Mesothelial cell of epicardium (in vitro differentiated cells): ENCODE measurements around the gene USH1C. TPM values are rescaled to one million over a fixed set of nuclear protein-coding genes. Genes with fewer than 3 reads are reported as not detected.

Experiments used
- DNase-seq, 2 experiments: peaks; one replicate each; pipeline ENCODE4 v3.0.0; 2021; ENCODE audit warnings: low spot score in 2 of 2; ENCODE audit not compliant: unreplicated experiment in 2 of 2
- H3K27ac Mint-ChIP-seq: 2 replicates; pipeline ENCODE4 v1.8.0; 2021; ENCODE audit warnings: mixed read lengths
- H3K27me3 Mint-ChIP-seq: 2 replicates; pipeline ENCODE4 v1.8.0; 2021; ENCODE audit warnings: low read depth, mixed read lengths
- H3K36me3 Mint-ChIP-seq: 2 replicates; pipeline ENCODE4 v1.8.0; 2021; ENCODE audit warnings: mixed read lengths
- H3K4me1 Mint-ChIP-seq: 2 replicates; pipeline ENCODE4 v1.8.0; 2021; ENCODE audit warnings: mixed read lengths
- H3K4me3 Mint-ChIP-seq: 2 replicates; pipeline ENCODE4 v1.8.0; 2021; ENCODE audit warnings: mild to moderate bottlenecking, moderate library complexity, mixed read lengths
- H3K9me3 Mint-ChIP-seq: 2 replicates; pipeline ENCODE4 v1.8.0; 2021; ENCODE audit warnings: mixed read lengths
- total RNA-seq: library from RNA; stranded (reverse); gene quantifications from 3 replicates; pipeline ENCODE4 v1.2.1, GENCODE V29; 2021
- TF ChIP-seq, protein P1 (sequence below): fragments of 200-600 bp; sonication (generic); IDR thresholded peaks from one replicate; pipeline ENCODE4 v1.5.0; 2021; ENCODE audit warnings: antibody characterized with exemption; ENCODE audit not compliant: unreplicated experiment

Gene USH1C
- total RNA-seq, 1 donor from 2014 or later: 0.54 TPM

DNA sequence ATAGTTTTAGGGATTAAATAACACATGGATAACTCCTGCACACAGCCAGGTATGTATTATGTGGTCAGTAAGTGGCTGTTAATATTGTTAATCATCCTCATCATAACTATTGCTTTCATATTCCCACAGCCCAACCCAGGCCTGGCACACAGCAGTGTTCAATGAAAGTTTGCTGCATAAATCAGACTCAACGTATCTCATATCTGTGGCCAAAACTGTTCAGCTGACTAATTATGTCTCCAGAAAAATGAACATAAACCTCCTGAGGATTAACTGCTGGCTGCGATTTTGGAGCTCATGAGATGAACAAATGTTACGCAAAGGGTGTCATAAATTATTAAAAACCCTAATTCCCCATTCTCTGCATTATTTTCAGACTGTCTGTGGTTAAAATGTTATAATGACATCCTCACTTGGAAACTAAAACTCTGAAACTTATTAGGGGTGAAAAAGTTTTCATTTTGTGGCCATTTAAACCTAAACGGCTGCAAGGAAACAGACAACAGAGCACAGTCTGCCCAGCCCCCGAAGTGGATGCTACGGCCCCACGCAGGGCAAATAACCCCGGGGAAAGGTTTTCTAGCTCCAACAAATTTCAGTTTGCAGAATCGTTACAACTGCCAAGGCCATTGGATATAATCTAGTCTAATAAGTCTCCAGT lies 84.8 kb downstream of the USH1C start:
- peaks cover 74% of the 10 kb centered on the region for H3K27me3 Mint-ChIP-seq
- no peaks in the 10 kb centered on the region for H3K9me3 Mint-ChIP-seq
- TF ChIP-seq, protein P1, sequence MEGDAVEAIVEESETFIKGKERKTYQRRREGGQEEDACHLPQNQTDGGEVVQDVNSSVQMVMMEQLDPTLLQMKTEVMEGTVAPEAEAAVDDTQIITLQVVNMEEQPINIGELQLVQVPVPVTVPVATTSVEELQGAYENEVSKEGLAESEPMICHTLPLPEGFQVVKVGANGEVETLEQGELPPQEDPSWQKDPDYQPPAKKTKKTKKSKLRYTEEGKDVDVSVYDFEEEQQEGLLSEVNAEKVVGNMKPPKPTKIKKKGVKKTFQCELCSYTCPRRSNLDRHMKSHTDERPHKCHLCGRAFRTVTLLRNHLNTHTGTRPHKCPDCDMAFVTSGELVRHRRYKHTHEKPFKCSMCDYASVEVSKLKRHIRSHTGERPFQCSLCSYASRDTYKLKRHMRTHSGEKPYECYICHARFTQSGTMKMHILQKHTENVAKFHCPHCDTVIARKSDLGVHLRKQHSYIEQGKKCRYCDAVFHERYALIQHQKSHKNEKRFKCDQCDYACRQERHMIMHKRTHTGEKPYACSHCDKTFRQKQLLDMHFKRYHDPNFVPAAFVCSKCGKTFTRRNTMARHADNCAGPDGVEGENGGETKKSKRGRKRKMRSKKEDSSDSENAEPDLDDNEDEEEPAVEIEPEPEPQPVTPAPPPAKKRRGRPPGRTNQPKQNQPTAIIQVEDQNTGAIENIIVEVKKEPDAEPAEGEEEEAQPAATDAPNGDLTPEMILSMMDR: no peak
- no peak overlapping the region for H3K27ac Mint-ChIP-seq
- H3K36me3 Mint-ChIP-seq: no peaks in the 10 kb centered on the region
- no peak overlapping the region for H3K4me3 Mint-ChIP-seq
- DNase-seq: no peak
- peaks cover 1% of the 10 kb centered on the region for H3K4me1 Mint-ChIP-seq

DNA sequence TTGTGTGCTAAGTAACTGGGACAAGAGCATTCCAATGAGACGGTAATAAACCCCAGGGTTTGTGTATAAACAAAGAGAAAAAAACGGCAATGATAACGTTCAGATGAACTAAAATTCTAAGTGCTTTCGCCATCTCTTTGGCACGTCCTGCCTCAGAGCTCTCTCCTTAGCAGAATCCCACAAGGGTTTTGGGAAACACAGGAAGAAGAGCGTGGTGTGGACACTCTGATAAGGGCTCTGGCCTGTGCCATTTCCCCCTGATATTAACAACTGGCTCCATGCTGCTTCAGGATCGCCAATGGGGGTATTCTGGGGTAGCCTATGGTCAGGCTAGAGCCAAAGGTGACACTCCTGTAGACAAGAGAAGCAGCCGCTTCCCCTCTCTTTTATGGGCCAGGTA lies 85.9 kb downstream of the USH1C start:
- peaks cover 70% of the 10 kb centered on the region for H3K27me3 Mint-ChIP-seq
- no peak overlapping the region for H3K27ac Mint-ChIP-seq
- H3K4me3 Mint-ChIP-seq: no peak overlapping the region

DNA sequence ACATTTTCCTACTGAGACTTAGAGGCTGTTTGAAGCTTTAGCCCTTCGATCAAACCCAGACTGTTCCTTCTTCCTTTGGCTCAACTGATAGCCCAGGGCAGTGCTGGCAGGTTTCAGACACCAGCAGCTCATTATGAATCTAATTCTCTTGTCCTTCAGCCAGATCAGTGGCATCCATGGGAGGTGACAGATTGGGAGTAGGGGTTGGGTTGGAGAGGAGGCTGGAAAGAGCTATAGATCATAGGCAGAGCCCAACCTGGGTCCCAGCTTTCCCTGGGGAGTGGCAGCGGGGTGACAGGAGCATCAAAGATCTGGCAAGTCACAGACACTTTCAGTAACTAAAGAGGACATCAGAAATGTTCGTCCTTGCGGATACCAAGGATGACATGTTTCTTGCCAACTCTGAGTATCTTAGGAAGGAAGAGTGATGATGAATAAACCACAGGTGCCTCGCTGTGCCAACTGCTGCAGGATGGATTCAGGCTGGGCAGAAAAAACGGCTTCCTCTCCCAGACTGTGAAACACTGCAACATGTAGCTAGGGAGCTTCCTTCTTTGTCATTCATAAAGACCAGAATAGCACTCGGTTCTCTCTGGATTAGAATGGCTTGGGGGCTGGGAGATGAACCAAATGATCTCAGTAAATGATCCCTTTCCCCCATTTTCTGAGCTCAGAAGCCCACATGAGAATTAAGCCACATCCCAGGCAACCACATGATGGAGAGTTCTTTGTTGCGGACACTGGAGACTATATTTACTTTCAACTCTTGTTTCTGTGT lies 86.6 kb downstream of the USH1C start:
- TF ChIP-seq, protein P1: no peak
- no peaks in the 10 kb centered on the region for H3K4me1 Mint-ChIP-seq
- H3K9me3 Mint-ChIP-seq: no peaks in the 10 kb centered on the region
- peaks cover 71% of the 10 kb centered on the region for H3K27me3 Mint-ChIP-seq
- H3K27ac Mint-ChIP-seq: no peak overlapping the region
- DNase-seq: no peak
- H3K4me3 Mint-ChIP-seq: no peak overlapping the region
- H3K36me3 Mint-ChIP-seq: no peaks in the 10 kb centered on the region

More for the DNA sequence above, 85.9 kb downstream of the USH1C start:
- Mint-ChIP-seq H3K9me3 (no peaks in the 10 kb centered on the region), H3K36me3 (no peaks in the 10 kb centered on the region), H3K4me1 (no peaks in the 10 kb centered on the region)
- TF ChIP-seq, protein P1: no peak
- no peak for DNase-seq

DNA sequence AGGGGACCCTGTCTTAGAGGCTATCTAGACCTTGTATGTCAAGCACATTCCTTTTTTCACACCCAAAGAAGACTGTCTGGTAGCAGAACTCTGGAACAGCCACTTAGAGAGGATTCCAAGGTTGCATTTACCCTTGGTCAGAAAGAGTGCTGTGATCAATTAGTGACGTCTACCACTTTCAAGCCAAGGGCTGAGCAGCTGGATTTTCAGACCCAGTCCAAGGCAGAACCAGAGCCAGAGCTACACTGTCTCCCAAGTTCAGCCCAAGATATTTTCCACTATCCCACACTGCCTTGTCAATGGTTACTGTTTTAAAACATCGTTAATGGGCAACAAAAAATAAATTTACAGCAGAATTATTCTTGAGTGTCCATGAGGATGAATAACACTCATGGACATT lies 91.5 kb downstream of the USH1C start:
- Mint-ChIP-seq H3K27ac (no peak overlapping the region), H3K4me3 (no peak overlapping the region), H3K36me3 (no peaks in the 10 kb centered on the region), H3K9me3 (no peaks in the 10 kb centered on the region), H3K27me3 (peaks cover 66% of the 10 kb centered on the region), H3K4me1 (no peaks in the 10 kb centered on the region)
- TF ChIP-seq, protein P1: no peak
- no peak for DNase-seq

DNA sequence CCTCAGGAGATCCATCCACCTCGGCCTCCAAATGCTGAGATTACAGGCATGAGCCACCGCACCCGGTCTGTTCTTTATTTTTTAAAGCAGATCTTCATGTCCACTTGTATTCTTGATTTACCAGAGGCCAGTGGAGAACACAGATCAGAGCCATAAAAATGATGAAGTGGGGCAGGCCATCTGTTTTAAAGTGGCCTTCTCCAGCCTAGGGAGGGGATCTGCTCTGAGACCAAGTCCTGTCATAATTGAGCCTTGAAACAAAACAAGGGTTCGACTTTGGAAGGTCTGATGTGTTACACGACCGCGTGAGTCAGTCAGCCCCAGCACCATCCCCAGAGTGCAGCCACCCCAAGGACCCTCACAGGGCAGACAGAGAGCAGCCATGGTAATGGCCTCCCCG lies 95.1 kb downstream of the USH1C start:
- H3K27ac Mint-ChIP-seq: no peak overlapping the region
- TF ChIP-seq, protein P1: no peak
- H3K9me3 Mint-ChIP-seq: no peaks in the 10 kb centered on the region
- H3K36me3 Mint-ChIP-seq: no peaks in the 10 kb centered on the region
- H3K4me3 Mint-ChIP-seq: no peak overlapping the region
- H3K4me1 Mint-ChIP-seq: no peaks in the 10 kb centered on the region
- H3K27me3 Mint-ChIP-seq: peaks cover 74% of the 10 kb centered on the region
- DNase-seq: no peak
